GM12875 (cell line): ENCODE results near the gene KCNB1.

ENCODE experiments used
- H3K4me3 ChIP-seq: one replicate; pipeline ENCODE4 v1.5.1; 2011; ENCODE audit warnings: low read depth, low read length, control low read depth
- TF ChIP-seq, protein P1 (sequence below): IDR thresholded peaks from 2 replicates; pipeline ENCODE4 v1.5.1; 2011; ENCODE audit warnings: low read depth, mild to moderate bottlenecking, control low read depth, inconsistent platforms, low read length, moderate library complexity, borderline replicate concordance; ENCODE audit not compliant: insufficient read depth

KCNB1 gene

DNA sequence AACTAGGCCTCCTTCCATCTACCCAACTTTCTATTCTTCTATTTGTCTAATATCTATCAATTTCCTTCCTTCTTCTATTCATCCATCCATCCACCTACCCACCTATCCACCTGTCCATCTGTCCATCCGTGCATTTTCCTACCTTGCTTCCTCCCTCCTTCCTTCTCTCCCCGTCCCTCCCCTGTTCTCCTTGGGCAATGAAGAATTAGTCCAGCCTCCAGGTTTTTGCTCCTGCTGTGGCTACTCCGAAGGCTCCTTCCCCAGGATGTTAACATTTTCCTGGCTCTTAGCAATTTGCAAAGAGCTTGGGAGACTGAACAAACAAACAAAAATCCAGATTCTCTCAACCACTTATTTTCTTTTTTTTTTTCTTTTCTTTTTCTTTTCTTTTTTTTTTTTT, 81.6 kb downstream of the KCNB1 start:
- TF ChIP-seq, protein P1, sequence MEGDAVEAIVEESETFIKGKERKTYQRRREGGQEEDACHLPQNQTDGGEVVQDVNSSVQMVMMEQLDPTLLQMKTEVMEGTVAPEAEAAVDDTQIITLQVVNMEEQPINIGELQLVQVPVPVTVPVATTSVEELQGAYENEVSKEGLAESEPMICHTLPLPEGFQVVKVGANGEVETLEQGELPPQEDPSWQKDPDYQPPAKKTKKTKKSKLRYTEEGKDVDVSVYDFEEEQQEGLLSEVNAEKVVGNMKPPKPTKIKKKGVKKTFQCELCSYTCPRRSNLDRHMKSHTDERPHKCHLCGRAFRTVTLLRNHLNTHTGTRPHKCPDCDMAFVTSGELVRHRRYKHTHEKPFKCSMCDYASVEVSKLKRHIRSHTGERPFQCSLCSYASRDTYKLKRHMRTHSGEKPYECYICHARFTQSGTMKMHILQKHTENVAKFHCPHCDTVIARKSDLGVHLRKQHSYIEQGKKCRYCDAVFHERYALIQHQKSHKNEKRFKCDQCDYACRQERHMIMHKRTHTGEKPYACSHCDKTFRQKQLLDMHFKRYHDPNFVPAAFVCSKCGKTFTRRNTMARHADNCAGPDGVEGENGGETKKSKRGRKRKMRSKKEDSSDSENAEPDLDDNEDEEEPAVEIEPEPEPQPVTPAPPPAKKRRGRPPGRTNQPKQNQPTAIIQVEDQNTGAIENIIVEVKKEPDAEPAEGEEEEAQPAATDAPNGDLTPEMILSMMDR = no peak
- H3K4me3 ChIP-seq = no peak overlapping the region

DNA sequence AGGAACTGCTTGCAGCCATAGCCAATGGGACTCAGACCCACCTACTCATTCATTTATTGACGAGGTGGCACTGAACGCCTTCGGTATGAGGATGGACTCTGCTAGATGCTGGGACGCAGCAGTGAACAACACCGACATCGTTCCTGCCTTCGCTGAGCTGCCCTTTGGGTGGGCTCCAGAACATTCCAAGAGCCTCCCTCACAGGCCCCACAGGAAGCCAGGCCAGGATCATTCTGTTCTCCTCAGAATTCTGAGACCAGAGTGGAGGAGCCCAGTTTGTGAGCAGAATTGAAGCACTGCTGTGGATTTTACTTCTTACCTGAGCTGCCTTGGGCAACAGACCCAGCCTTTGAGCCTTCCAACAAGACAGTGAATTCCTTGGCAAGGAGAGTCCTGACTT, 82.1 kb downstream of the KCNB1 start:
- no peak overlapping the region for H3K4me3 ChIP-seq
- TF ChIP-seq, protein P1 = no peak

DNA sequence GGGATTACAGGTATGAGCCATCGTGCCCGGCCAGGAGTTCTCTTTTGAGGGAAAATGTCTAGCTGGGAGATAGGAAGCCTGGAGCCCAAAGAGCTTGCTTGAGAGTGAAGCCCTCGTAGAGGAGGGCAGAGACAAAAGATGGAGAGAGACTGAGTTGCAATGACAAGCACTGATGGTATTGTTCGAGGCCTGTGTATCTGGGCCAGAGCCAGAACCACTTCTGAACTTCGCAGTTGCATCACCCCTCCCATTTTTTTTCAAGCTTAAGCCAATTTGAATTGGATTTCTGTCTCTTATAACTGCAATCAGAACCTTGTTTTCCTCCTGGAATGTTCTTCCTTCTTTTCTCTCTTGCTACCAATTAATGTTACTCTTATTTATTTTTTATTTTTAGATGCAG, 83.1 kb downstream of the KCNB1 start:
- no peak overlapping the region for H3K4me3 ChIP-seq
- TF ChIP-seq, protein P1 = no peak

DNA sequence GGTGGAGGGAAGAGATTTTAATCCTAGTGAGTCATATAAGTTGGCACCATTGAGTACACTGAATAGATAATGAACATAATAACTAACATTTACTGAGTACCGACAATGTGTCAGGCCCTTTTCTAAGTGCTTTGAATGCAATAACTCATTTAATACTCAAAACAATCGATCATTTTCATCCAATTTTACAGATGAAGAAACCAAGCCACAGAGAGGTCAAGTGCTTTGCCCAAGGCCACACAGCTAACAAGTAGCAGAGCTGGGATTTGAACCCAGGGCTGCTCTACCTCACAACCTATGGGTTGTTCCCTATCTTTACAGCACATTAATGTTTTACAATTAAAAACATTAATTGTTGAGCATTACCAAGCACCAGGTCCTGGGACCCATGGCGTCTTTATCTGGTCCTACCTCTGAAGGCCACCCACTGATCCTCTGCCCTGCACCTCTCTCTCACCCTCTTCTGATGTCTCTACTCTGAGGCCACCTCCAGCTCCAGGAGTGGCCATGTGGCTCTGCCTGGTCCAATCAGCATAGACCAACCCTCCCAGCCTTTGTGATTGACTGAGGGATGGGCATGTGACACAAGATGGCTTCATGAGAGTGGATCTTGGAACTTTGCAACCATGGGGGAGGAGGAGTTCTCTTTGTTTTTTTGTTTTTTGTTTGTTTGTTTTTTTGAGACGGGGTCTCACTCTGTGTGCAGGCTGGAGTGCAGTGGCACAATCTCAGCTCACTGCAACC, 83.9 kb downstream of the KCNB1 start:
- H3K4me3 ChIP-seq = no peak overlapping the region
- TF ChIP-seq, protein P1 = no peak

DNA sequence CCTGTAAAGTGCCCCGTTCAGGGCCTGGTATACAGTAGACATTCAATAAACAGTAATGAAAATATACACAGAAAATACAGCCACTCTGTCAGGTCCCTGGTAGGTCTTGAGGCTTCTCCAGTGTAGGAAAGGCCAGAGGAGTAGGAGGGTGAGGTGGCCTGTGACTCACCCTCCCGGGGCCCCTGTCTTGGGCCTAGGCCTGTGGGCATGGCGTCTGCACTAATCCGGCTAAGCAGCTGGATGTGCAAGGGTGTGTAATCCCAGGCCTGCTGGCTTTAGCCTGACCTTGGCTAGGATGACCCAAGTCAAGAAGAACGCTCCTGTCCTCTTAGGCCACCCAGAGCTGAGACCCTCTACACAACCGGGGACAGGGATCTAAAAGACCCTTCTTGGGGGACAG, 84.9 kb downstream of the KCNB1 start:
- no peak overlapping the region for H3K4me3 ChIP-seq
- TF ChIP-seq, protein P1 = no peak

DNA sequence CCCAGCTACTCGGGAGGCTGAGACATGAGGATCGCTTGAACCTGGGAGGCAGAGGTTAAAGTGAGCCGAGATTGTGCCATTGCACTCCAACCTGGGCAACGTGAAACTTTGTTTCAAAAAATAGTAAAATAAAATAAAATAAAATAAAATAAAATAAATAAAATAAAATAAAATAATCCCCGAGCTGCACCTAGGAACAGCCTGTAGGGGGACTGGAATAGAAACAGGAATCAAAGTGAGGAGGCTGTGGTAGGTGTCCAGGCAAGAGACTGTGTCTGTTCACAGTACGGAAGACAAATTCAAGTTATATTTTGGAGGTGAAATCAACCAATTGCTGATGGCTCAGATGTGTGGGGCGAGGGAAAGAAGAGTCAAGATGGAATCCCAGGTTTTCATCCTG, 86.2 kb downstream of the KCNB1 start:
- H3K4me3 ChIP-seq = no peak overlapping the region
- TF ChIP-seq, protein P1 = no peak

DNA sequence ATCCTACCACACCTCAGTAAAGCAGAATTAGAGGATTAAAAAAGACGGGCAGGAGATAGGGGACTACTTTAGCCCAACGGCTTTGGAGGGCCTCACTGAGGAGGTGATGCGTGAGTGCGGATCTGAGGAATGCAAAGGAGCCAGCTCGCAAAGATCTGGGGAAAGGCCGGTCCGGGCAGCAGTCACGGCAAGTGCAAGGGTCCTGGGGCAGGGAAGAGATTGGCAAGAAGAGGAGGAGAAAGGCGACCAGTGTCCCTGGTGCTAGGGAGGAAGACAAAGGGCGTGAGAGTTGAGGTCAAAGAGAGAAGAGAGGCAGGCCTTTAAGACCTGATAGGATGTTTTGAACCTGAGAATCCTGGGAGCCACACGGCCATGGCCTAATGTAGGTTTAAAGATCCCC, 86.8 kb downstream of the KCNB1 start:
- TF ChIP-seq, protein P1 = no peak
- H3K4me3 ChIP-seq = no peak overlapping the region
